Measurements from ENCODE around the gene CCHCR1. TPM values are rescaled to one million over a fixed set of nuclear protein-coding genes. Genes with fewer than 3 reads are reported as not detected.
A peak's percentile ranks its signal among the peaks of the same experiment; 100 is the strongest.

CCHCR1 gene
- total RNA-seq, 1 donor from 2014 or later = 36.8 TPM

DNA sequence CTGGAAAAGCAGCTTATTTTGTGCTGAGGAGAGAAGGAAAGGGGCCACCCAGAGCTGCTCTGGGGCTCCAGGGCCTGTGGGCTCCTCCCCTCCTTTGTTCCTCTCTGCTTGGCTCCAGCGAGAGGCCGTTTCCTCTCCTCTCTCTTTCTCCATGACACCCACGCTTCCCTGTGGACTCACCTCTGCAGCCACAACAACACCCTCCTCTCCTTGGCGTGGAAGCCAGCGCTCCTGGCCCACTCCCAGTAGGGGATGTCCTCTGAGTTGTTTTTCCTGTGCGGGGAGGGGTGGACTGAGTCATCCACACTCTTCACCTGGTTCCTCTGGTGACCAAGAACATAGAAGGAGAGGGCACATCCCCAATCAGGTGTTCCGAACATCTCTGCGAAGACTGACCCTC lies 32.4 kb downstream of the CCHCR1 start:
- H3K4me3 Mint-ChIP-seq = no peak overlapping the region
- peaks cover 5% of the 10 kb centered on the region for H3K4me1 Mint-ChIP-seq (ENCODE audit: unreplicated experiment)
- H3K9me3 Mint-ChIP-seq = no peaks in the 10 kb centered on the region
- H3K27me3 Mint-ChIP-seq = peaks cover 37% of the 10 kb centered on the region
- TF ChIP-seq, protein P1, sequence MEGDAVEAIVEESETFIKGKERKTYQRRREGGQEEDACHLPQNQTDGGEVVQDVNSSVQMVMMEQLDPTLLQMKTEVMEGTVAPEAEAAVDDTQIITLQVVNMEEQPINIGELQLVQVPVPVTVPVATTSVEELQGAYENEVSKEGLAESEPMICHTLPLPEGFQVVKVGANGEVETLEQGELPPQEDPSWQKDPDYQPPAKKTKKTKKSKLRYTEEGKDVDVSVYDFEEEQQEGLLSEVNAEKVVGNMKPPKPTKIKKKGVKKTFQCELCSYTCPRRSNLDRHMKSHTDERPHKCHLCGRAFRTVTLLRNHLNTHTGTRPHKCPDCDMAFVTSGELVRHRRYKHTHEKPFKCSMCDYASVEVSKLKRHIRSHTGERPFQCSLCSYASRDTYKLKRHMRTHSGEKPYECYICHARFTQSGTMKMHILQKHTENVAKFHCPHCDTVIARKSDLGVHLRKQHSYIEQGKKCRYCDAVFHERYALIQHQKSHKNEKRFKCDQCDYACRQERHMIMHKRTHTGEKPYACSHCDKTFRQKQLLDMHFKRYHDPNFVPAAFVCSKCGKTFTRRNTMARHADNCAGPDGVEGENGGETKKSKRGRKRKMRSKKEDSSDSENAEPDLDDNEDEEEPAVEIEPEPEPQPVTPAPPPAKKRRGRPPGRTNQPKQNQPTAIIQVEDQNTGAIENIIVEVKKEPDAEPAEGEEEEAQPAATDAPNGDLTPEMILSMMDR (conservative IDR thresholded peaks at IDR 0.05) = no peak
- H3K36me3 Mint-ChIP-seq = no peaks in the 10 kb centered on the region
- H3K27ac Mint-ChIP-seq = no peak overlapping the region
- no peak for DNase-seq (ENCODE audit: extremely low spot score, unreplicated experiment)

DNA sequence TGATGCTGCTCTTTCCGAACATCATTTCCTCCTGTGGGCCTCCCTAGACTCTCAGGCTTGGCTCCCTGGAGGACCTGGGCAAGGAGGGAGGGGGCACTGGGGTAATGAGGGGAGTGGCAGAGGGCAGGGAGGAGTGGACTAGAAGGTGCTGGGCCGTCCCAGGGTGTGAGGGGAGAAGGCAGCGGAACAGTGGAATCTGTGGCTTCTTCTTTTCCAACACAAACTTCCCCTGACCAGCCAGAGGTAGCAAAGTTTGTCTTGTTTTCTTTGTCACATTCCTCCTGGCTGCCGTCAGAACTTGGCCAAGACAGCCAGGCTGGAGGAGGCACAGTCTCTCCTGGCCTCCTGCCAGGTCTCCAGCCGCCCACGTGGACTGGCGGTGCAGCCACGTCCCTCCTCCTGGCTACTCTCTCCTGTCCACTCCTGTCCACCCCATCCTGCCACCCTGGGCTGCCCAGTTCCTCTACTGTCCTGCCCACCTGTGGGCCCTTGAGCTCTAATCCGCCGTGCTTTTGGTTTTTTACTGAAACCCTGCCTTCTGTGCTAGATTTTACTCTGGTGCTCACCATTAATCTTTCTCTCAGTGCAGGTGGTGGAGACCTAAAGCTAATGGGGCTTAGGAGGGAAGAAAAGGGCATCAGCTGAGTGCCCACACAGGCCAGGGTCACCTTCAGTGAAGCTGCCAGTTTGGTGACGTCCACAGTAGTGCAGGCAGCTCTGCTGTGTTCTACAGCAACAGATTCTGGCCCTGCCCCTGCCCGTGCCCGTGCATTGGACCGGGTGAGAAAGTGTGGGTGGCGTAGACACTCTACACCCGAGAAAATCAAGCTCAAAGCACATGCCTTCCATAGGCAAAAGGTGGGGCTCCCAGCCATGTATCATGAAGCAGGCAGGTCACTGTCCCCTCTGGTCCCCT lies 34.6 kb downstream of the CCHCR1 start:
- TF ChIP-seq, protein P1 (conservative IDR thresholded peaks at IDR 0.05) = no peak
- Mint-ChIP-seq H3K4me1 (ENCODE audit: unreplicated experiment) (peaks cover 3% of the 10 kb centered on the region), H3K4me3 (no peak overlapping the region), H3K36me3 (no peaks in the 10 kb centered on the region), H3K27me3 (peaks cover 34% of the 10 kb centered on the region), H3K9me3 (no peaks in the 10 kb centered on the region), H3K27ac (peak overlapping the region; percentile 19)
- no peak for DNase-seq (ENCODE audit: extremely low spot score, unreplicated experiment)

DNA sequence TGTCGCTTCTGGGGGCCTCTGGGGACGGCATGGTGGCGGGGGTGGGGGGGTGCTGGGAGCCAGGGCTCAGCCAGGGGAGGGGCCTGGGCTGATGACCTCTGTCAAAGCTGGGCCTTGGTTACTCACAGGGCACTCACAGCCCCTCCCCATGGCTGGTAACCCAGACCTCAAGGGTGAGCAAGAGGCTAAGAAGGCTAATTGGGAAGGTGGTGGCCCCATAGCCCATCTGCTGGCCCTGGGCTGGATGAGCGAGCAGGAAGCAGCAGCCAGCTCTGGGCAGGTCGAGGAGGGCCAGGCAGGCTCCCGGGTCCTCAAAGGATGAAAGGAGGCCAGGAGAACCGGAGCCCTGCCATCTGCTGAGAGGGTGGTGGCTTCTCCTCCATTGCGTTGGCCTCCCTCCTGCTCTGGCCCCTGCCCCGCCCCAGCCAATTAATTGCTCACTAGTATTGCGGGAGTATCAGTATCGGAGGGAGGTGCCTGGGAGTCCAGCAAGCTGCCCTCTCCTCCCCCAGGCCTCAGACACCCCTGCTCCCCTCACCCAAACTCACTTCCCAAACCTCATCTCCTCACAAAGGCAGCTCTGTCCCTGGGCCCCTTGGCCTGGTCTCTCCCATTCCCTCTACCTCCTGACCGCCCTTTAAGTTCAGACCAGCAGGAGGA lies 36.3 kb downstream of the CCHCR1 start:
- TF ChIP-seq, protein P1 (conservative IDR thresholded peaks at IDR 0.05) = no peak
- no peaks in the 10 kb centered on the region for H3K36me3 Mint-ChIP-seq
- peaks cover 36% of the 10 kb centered on the region for H3K27me3 Mint-ChIP-seq
- H3K27ac Mint-ChIP-seq = no peak overlapping the region
- H3K4me1 Mint-ChIP-seq (ENCODE audit: unreplicated experiment) = no peaks in the 10 kb centered on the region
- H3K4me3 Mint-ChIP-seq = no peak overlapping the region
- no peaks in the 10 kb centered on the region for H3K9me3 Mint-ChIP-seq
- DNase-seq (ENCODE audit: extremely low spot score, unreplicated experiment) = no peak

DNA sequence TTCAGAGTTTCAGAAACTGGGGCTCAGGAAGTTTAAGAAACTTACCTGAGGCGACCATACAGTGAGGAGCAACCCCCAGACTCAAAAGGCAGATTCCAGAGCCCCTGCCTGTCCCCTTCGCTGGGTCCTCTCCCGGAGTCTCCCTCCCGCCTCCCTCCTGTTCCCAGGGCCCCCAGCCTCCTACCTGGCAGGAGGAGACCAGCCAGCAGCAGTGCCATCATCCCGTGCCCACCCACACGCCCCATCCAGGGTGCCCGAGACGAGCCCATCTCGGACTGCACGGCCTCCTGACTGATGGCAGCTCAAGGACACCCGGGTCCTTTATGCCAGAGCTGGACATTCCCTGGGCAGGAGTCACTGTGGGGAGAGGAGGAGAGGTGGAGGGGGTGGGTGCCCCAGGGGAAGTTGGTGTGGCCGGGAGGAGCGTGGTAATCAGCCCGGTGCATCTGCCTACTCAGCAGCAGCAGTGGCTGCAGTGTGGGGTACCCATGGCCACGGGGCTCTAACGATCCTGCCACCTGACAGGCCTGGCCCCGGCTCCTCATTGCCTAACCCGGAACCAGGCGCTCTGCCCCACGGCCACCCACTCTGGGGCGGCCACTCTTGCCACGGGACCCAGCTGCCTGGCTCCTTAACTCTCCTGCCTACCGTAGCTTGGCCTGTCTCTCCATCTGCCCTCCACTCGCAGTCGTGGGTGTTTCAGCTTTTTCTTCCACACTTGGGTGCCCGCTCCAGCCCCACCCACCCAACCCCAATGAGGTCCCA lies 37.3 kb downstream of the CCHCR1 start, which contains the start of gene CDSN:
TSS of gene CDSN (minus strand) at position 296 of the 765 bp plus-strand sequence. CDS start at position 269, 27 bp downstream.
- Mint-ChIP-seq H3K36me3 (no peaks in the 10 kb centered on the region), H3K4me1 (ENCODE audit: unreplicated experiment) (no peaks in the 10 kb centered on the region), H3K9me3 (no peaks in the 10 kb centered on the region), H3K4me3 (no peak within 1 kb of the TSS), H3K27ac (no peak within 1 kb of the TSS), H3K27me3 (peaks cover 45% of the 10 kb centered on the region)
- no peak for DNase-seq (ENCODE audit: extremely low spot score, unreplicated experiment)
- TF ChIP-seq, protein P1 (conservative IDR thresholded peaks at IDR 0.05) = no peak

DNA sequence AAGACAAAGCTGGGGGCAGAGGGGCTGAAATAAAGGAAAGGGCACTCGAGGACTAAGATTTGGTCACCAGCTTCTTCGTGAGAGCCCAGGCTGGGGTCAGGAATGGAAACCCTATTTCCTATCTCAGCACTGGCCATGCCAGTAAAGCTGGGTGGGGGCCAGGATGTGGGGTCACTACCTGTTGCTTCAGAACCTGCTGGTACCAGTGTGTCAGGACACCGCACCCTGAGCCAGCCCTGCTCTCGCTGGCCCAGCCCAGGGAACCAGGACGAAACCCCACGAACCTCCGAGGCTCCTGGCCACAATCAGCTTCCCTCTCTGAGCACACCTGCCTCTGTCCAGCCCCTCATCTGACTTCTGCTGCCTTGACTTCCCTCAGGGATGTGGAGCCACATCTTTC lies 39.4 kb downstream of the CCHCR1 start:
- Mint-ChIP-seq H3K27ac (no peak overlapping the region), H3K36me3 (no peaks in the 10 kb centered on the region), H3K9me3 (no peaks in the 10 kb centered on the region), H3K4me1 (ENCODE audit: unreplicated experiment) (no peaks in the 10 kb centered on the region), H3K27me3 (peaks cover 52% of the 10 kb centered on the region), H3K4me3 (no peak overlapping the region)
- TF ChIP-seq, protein P1 (conservative IDR thresholded peaks at IDR 0.05) = no peak
- DNase-seq (ENCODE audit: extremely low spot score, unreplicated experiment) = no peak

Data from type B pancreatic cell (in vitro differentiated cells).